Renal cortical epithelial cell (primary cell): Measurements from ENCODE around the gene FDXACB1. TPM values are rescaled to one million over a fixed set of nuclear protein-coding genes. Genes with fewer than 3 reads are reported as not detected.

Experiments
- DNase-seq: peaks from one replicate; pipeline ENCODE4 v3.0.0-alpha.2; 2011; ENCODE audit warnings: low read depth
- total RNA-seq: library from RNA; depleted of rRNA; stranded (reverse); fragments of >200 nt; gene quantifications from 2 replicates; pipeline ENCODE4 v1.2.3, GENCODE V29; 2014

FDXACB1 gene
- total RNA-seq, 1 donor from 2014 or later = 3.4 TPM

DNA sequence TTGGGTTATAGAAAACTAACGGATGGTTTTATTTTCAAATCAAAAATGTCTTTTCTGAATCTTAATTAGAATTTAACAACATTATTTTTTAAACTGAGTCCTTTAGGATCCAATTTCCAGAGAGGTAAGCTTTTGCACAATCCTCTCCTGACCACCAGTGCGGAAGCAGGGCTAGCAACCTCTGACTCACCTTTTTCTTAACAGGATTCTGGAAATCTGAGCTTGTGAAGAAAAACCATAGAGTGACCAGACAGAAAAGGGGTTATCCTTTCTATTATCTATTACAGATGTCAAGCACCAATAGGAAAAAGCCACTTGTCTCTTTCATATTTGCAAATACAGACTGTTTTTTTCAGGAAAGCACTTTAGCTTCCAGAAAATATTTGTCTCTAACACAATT lies 32.9 kb downstream of the FDXACB1 start:
- DNase-seq = peak; percentile 81

DNA sequence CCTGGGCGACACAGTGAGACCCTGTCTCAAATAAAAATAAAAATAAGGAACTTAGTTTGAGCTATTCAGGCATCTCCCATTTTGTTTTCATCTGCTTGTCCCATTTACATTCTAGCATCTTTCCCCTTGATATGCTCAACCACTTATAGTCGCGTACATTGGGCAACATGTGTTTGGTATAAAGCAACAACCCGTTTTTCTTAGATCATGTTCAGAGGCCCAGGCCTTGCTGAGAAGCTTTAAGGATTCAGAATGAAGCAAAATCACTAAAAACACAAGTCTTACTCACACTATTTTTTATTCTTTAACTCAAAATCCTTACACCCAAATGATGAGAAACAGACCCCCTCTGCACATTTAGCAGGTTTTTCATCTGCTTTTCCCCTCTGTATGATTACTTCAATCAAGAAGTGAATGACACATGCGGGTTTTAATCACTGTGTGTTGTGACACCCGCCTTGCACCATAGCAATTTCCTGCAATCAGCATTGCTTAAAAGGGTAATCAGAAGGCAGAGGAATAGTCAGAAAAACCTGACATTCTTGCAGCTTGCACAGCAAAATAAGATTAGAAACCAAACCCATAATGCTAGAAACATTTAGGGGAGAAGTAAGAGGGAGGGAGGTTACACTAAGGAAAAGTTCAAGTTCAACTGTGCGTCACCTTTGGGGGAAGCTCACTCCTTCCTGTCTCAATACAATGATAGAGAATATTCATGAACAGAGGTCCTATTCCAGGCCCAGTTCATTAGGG lies 33.5 kb downstream of the FDXACB1 start:
- peak; percentile 28 for DNase-seq

DNA sequence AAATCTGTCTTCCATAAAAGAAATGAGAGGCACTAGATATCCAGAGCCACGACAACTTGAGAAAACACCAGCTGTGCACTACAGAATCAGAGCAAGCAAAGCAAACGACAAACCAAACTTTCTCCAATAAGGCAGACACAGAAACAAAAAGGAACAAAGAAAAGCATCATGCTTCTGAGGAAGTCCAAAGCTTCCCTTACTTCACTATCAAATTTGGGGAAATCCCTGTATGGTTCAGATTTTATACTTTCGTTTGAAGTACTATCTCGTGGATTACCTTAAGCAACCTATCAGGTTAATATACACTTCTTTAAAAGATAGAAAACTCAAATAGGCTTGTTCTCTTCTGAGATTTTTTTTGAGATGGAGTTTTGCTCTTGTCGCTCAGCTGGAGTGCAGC lies 35.3 kb downstream of the FDXACB1 start:
- DNase-seq = no peak

DNA sequence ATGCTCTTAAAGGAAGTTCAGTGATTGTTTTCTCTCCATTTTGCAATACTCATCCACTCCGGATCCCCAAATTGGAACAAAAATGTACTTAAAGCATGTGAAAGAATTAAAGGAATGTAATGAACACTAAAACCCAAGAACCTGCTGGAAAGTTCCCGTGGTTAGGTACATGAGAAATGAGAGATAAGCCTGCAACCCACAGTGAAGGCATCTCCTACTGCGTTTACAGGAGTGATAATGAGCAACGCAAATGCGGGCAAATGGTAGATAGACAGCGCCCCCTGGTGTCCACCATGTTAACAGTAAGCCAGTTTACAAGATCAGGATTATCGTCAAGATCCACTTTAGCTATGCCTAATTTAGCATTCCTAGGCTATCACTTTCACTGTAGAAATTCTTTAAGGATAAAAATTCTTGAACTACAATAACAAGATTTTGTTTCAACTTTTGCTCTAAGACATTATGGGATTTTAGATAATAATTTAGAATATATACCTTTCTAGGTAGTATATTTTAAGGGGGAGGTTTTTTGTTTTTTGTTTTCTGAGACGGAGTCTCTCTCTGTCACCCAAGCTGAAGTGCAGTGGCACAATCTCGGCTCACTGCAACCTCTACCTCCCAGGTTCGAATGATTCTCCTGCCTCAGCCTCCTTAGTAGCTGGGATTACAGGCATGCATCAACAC lies 37.5 kb downstream of the FDXACB1 start:
- DNase-seq = peak; percentile 76

DNA sequence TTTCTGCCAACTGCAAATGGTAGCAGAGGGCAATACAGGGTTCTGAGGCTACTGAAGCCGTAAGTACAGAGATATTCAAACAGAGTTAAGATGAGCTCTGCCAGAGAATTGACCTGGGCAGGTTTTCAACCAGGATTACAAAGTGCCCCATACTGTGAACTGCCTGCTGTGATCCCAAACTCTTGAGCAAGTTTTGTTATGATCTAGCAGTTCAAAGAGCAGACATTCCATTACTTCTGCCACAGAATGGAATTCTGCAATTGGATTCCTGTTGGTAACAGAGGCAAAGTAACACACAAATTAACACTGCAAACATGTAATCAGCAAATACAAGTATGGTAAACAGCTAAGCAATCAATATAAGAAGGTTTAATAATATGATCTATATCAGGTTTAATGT lies 38.8 kb downstream of the FDXACB1 start:
- DNase-seq = peak; percentile 78

DNA sequence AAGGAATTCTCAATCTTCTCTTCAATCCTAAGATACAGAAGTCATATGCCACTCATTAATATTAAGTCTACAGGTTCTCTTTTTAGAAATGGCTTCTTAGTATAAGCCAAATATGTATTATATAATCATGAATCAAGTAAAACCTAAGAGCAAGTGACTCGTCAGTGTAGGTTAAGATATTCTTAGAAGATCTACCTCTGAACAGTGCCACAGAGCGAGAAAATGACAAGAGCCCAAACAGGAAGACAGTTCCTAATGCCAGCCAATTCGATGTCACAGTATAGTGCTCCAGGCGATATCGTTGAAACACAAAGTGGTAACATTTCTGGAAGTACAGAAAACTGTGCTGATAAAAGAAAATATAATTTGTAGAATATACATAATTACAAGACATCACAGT lies 40.9 kb downstream of the FDXACB1 start:
- DNase-seq = no peak

DNA sequence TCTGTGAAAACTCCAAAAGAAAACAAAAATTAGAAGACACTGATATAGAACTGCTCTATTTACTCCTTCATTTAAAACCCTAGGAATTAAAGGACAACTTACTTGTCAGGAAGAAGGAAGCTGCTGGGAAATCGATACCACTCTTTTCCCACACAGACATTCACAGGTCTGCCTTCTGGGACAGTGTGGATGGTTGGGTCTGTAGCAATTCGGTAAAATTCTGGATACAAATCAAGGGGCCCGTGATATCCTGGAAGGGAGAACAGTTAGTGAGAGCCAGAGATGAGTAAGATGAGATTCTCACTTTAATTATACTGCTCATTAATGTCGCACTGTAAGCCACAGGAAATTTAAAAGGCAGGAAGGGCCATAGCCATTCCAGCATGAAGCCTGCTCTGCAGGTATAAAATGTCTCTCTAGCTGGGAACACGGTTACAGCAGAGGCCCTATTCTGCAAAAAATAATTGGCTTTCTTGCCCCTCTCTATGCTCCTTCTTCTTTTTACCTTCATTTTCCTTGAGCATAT lies 41.5 kb downstream of the FDXACB1 start:
- DNase-seq = no peak

DNA sequence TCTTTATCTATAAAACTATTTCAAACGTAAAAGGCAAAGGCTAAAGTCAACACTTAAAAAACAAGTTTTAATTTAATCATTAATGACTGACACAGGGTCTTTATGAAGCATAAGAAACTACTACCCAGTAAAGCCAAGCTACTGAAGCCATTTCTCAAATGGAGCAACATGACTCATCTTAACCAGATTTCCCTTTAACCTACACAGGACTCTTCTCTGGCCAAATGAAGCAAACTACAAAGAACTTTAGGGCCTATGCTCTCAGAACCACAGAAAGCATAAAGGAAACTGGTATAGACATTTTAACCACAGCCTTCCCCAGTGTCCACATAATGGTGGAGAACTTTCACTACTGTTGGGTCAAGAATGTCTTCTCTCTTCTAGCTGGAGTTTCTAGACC lies 42.2 kb downstream of the FDXACB1 start:
- DNase-seq = peak; percentile 79

DNA sequence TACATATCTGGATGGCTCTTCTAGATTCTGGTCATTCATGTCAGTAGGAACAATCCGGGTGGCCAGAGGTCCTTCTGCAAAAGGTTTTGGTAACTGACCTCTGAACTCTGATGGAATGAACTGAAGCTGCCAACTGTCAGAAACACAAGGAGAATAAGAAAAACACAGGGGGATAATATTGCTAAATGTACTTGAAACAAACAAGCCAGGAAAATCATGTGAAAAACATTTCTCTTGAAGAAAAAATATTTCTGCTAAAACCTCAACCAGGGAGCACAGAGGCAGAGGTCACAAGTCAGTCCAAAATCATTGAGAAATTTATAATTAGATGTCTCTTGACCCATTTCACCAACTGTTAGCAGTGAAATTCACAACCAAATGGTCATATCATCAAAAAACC lies 42.8 kb downstream of the FDXACB1 start:
- no peak for DNase-seq

DNA sequence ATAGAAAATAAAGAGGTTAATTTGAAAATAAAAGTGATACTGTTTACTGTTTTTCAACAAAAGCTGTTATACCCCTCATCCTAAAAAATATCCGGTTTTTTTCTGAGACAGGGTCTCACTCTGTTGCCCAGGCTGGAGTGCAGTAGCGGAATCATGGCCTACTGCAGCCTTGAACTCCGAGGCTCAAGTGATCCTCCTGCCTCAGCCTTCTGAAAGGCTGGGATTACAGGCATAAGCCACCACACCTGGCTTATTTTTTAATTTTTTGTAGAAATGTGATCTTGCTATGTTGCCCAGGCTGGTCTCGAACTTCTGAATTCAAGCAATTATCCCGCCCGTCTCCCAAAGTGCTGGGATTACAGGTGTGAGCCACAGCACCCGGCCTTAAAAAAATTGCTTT lies 43.3 kb downstream of the FDXACB1 start:
- no peak for DNase-seq

DNA sequence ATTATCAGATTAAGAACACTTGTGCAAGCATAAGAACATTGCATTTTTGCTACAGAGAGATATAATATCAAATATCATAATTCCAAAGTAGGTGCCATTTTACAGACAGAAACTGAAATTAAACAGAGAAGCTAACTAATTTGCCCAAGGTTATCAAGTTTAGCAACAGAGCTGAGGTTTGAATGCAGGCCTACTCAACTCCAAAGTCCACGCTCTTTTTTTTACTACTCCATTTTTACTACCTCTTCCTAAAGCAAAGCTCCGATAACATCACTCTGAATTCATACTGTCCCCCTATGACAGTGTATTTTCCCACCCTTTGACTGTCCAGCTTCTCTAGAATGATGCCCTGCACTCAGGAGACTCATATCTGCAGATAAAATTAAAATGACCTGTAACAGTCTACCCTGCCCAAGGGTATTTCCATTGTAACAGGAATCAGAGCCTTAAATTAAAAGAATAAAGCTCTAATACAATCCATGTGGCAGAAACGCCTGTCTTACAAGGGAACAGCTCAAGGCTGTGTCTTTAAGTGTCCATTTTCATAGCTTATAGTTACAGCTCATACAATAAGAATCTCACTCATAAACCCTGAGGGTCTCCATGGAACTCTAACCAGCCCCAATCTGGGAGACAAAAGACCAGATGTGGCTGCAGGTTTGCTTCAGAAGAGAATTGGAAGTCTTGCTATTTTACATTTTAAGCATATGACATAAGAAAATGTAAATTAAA lies 44.4 kb downstream of the FDXACB1 start:
- no peak for DNase-seq

DNA sequence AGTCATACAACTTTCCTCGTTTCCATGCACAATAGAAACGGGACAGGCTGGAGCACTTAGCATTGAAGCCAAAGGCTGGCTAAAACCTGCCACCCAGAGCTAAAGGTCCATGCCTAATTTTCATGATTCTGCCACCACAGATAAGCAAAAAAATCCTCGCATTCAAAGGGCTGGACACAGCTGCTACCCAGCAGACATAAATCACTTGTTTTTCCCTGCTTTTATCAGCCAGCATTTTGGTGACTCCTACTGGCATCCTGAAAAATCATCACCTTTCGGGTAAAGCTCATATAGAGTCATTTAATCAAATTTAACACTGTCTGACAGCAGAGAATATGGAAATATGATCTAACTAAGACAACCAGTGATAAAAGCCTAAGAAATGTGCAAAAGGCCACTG lies 45.4 kb downstream of the FDXACB1 start:
- DNase-seq = peak; percentile 35

DNA sequence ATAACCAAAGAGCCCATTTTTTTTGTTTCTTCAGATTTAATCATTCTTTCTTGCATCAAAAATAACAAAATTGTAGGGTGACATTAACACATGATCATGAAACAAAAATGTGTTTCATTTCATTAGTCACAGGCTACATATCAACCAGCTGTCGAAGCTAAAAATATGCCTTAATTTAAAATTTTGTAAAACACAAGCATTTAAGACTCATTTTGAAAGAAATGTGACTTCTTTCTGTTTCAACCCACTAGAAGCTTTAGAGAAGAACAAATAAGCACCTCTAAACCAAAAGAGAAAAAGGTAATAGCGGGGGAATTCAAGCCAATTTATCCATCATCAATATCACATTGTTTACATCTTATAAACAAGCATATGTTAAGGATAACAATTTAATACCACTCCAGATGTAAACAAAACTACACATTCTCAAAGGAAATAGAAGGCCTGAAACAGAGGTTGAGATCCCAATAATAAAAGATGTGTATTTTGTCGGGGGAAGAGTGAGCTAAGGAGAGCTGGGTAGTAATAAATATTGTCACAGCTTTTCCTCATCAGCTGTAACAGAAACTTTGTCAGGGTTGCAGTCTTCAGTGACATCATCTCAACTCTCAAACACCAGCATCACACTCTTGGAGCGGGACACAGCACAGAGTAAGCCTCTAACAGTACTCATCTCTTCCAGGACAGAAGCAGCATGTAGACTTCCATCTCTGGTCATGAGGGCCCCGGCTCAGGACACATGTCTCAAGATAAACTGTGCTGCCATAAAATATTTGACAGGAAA lies 49.6 kb downstream of the FDXACB1 start:
- DNase-seq = no peak

DNA sequence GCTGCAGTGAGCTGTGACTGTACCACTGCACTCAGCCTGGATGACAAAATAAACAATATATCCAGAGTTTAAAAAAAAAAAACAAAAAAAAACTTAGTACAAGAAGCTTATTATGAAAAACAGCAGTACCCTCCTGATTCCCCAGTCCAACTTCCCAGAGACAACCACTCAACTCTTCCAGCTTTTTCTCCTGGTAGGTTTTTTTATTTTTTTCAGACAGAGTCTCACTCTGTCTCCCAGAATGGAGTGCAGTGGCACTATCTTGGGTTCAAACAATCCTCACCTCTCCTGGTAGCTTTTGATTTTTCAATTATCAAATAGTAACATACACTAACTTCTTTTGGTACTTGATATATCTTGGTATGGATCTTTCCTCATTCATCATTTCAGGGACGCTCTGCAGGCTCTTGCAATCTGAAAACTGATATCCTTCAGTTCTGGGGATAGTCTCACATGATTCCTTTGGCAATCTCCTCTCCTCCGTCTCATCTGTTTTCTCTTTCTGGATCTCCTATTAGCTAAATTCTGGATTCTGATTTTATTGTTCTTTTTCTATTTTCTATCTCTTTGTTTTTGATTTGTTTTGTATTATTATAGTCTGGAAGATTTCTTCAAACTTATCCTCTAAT lies 52.5 kb downstream of the FDXACB1 start:
- DNase-seq = no peak

Other genes starting within 250 kb of the FDXACB1 start
- 64.3 and 93.9 TPM in 2 replicates for gene PPP2R1B, start 112.8 kb downstream of the FDXACB1 start, total RNA-seq
- 41.7 and 42.4 TPM in 2 replicates for gene ALG9, start 7.6 kb downstream of the FDXACB1 start, total RNA-seq
- 7.6 and 20.1 TPM in 2 replicates for gene CFAP68, start 376 bp upstream of the FDXACB1 start, total RNA-seq
- 63.0 and 179 TPM in 2 replicates for gene CRYAB, start 32.6 kb upstream of the FDXACB1 start, total RNA-seq
- gene HSPB2, start 33.6 kb upstream of the FDXACB1 start, total RNA-seq = 0.10 and 0.69 TPM in 2 replicates
- gene C11orf52, start 39.7 kb upstream of the FDXACB1 start, total RNA-seq = 9.2 and 15.3 TPM in 2 replicates
- 58.9 and 64.7 TPM in 2 replicates for gene DIXDC1, start 58.2 kb upstream of the FDXACB1 start, total RNA-seq
- 41.0 and 47.9 TPM in 2 replicates for gene DLAT, start 146.2 kb upstream of the FDXACB1 start, total RNA-seq
- 3.0 and 7.4 TPM in 2 replicates for gene PIH1D2, start 194.9 kb upstream of the FDXACB1 start, total RNA-seq
- 28.5 and 44.0 TPM in 2 replicates for gene NKAPD1, start 195.1 kb upstream of the FDXACB1 start, total RNA-seq
- gene TIMM8B, start 207.6 kb upstream of the FDXACB1 start, total RNA-seq = 39.1 and 71.4 TPM in 2 replicates
- gene SDHD, start 207.7 kb upstream of the FDXACB1 start, total RNA-seq = 126 and 185 TPM in 2 replicates